NCI-H1436 treated with DMSO at 0.1 percent for 48 hours (cell line): ENCODE measurements around the gene LHFPL2.

Experiments
- DNase-seq: peaks from one replicate; lab custom pipeline; 2025; lab: John Stamatoyannopoulos, UW

Gene LHFPL2

DNA sequence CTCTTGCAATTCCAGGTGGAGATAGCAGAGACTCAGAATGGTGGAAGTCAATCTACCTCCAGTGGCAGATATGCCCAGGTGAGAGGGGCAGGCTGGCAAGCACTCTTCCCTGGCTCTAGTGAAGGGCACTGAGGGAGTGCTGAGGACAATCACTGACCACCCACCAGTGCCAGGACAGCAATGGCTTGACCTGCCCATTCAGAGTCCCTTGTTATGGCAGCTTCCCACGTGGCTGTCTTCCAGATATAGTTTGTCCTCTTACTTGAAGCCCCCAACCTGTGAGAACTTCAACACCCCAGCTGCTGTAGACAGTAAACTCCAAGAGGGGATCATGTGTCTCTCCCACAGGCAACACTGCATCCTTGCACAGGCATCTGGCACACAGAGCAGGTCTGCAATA is 104.7 kb downstream of the LHFPL2 start:
- no peak for DNase-seq

DNA sequence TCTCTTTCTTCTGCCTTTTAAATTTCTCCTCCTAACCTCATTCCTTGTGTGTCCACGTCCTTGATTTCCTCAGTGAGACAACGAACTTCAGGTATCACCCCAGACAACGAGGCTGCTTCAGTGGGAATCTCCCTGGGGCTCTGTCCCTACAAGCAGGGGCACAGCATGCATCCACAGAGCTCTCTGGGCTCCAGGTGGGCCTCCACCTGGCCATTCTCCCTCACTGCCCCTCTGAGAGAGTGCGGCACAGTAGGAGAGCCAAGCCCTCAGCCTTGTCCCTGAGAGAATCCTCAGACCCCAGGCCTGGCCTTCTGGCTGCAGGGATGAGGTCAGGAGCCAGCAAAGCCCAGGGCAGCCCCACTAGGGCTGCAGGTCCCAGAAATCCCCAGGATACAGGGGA is 105.3 kb downstream of the LHFPL2 start:
- DNase-seq = no peak

DNA sequence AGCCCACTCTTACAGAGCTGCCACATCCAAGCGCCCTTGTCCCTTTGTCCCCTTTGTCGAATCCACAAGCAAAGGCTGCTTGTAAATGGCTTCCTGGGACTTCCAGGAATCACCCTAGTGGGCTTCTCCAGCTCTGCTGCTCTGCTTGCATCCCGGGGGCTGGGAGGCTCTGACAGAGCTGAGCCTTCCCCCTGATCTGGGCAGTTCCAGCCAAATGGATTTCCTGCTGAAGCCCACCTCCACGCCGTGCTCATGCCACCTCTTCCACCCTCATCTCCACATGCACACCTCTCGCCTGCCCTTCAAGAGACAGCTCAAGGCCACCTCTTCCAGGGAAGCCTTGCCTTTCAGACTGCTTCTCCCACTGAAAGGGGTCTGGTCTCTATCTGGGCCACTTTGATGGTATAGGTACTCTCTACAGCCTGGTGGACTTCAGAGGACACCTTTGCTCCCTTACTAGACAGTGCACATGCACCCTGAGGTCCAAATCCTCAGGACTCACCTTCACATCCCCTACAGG is 106.2 kb downstream of the LHFPL2 start:
- no peak for DNase-seq

DNA sequence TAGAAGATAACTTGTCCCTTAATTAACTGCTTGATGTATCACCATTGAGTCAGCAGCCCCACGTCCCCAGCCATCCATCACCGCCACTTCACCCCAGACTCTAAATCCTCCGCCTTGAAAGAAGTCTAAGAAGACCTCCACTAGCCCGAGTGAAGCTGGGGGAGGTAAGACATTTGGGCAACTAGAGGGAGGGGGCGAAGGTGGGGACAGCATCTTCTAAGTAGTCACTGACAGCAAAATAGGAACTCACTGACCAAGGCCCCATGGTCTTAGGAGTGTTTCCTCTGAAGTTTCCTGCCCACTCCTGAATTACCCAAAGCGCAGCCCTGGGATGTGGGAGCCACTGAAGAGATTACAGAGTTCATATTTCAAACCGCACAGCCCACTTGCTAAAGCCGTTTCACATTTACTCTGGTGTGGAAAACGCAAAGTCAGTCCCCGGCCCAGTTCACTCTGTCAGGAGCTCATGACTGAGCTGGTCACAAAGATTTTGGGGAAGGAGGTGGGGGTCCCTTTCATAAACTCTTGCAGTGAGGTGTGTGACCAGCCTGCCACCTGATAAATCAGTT is 107.4 kb downstream of the LHFPL2 start:
- no peak for DNase-seq

DNA sequence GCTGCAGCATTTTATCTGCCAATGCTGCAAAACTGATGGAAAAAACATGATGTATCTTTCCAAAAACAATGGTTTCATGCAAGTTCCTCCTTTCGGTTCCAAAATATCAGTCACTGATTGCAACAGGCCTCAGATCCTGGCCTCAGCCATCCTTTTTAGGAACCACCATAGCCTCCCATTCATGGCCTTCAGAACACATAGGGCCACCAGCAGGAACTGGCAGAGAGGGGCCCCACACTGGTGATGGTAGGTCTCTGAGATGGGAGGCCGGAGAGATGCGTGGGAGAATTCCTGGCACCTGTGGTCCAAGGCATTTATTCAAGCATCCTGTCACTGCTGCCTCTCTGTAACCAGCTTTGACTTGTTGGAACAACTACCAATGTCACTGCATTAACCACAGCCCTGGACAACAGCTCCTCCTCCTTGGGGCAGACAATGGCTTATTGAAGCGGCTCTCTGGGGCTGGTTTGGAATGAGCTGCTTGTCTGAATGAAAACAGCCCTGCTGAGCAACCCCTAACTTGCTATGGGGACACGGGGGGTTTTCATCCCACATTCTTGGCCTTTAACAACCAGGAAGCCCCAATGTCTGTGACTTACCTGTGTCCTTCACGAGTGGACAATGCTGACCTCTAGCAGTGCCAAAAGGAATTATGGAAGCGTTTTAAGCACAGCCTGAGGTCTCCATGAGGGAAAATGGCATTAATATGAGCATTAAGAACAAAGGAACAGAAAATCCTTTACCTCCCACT is 108.1 kb downstream of the LHFPL2 start:
- DNase-seq = no peak

DNA sequence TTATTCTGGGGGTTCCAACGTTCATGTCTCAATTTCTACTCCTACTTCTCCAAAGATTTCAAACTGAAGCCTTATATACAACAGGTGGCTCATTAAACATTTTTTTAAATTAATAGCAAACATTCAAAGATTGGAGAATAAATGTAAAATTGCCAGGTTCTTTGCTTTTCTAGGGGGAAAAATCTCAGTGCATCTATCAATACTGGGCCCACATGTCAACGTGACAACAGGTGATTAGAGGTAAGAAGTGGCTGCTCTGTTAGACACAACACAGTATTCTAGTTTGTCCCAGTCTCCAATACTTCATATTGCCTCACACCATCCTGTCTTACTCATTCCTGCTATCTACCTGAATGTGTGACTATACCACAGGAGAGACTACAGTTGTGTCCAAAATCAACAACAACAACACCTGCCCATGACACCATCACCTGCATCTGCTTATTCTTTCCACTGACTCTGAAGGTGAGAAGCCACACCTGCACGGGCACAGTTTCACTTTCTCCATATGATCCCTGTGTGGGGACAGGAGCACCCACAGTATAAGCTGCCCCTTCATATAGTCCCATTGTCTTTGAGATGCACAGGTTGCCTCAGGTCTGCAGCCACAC is 110.2 kb downstream of the LHFPL2 start:
- no peak for DNase-seq

DNA sequence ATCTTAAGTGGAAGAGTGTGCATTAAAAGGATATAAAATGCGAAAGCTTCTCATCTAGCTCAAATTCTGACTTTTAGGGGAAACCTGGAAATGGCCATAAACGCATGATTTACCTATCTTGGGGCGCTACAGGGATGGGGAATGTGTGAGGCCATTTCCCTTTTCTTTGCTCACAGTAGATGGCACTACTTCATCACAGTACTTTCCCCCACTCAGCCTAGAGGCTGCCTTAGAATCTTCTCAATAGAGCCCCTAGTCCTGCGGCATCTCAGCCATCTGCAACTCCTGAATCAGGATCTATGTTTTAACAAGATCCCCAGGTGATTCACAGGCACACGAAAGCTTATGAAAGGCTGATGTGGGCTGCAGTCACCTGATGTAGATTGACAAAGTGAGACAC is 110.8 kb downstream of the LHFPL2 start:
- DNase-seq = no peak

DNA sequence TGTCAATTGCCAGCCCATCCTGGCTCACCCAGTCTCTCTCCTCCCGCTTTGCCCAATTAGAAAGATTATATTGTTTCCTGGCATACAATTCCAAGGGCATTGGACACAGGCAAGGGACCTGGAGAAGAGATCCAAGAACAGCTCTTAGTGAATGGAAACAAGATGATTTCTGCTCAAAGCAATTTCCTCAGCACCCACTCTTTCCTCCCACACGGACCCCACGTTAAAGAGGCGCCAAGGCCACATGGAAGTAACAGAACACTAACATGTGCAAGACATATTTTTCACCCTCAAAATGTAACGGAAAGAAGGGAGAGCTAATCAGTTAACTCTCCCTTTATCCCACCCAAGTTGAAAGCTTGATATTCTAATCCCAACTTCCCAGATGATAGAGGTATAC is 111.2 kb downstream of the LHFPL2 start:
- no peak for DNase-seq

DNA sequence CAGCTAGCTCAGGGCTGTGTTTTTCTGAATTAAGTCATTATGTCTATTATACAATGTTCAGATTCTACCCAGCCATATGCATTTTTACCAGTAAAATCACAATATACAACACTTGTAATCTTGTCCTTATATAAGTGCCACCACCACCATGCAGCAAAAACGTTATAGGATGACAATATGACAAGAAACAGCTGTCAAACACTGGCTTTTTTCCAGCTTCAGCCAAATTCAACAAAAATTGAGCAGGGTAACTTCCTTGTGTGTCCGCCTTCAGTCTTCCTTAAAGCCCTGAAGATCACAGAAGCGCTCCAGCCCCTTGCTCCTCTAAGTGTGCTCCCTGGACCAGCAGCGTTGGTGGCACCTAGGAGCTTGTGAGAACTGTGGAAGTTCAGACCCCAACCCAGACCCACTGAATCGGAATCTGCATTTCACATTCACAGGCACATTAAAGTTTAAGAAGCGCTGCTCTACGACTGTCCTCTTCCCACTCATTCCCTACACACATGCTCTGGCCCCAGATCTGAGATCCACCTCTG is 111.8 kb downstream of the LHFPL2 start:
- no peak for DNase-seq

DNA sequence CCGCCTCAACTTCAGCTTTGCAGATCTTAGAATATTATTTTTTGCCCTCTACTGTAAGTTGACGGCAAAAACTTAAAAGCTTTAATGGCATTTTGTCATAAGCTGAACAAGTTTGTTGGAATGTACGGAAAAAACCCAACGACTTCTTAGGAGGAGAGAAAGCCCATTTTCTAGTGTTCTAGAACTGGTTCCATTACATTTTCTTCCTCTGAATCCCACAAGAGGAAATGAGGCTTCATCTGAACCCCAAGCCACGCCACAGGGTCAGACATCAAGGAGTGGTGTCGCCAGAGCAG is 113.7 kb downstream of the LHFPL2 start:
- DNase-seq = no peak

DNA sequence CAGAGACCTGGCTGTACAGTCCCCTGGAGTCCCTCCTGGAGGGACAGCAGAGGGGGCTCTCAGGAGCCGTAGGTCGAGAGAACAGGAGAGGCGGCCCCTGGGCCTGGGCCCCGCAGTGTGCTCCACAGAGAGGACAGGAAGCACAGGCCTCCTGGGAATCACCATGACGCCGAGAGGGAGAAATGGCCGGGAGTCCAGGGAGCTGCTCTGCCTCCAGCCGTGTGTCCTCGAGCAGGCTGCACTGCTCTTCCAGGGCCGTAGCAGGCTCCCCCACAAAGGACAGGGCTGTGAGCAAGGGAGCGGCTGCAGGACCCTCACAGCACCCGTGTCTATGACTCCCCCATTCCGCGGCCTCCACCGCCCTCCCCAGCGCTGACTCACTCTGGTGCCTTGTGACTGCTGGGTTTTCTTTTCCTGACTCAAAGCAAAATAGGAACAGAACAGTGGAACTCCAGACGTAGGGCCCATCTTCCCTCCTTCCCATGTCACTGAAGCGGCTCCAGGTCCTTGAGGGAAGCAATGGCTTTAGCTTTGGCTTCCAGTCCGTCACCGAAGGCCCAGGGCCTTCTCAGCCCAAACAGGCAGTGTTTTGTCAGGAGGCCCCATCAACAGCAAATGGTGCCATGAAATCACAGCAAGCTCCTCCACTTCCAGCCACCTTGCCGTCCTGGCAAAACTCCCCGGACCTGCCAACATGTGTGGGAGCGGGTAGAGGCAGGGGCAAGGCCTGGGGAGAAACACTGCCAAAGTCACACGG is 114.2 kb downstream of the LHFPL2 start:
- DNase-seq = no peak

DNA sequence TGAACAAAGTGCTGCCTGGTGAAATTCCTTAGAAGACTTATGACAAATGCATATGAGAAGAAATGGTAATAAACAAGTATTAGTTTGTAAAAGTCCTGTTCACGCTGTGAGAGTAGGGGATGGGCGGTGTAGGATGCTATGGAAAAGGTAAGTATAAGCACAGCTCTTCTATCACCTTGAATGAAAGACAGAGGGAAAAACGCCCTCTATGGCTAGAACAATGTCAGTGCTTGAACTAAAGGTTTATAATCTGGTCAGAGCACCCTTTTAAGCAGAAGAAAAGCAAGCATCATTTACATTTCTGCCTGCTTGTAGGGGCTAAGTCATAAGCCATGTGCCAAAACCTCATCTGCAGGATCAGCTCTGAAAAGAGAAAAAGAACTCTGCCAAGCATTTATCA is 115.2 kb downstream of the LHFPL2 start:
- no peak for DNase-seq

DNA sequence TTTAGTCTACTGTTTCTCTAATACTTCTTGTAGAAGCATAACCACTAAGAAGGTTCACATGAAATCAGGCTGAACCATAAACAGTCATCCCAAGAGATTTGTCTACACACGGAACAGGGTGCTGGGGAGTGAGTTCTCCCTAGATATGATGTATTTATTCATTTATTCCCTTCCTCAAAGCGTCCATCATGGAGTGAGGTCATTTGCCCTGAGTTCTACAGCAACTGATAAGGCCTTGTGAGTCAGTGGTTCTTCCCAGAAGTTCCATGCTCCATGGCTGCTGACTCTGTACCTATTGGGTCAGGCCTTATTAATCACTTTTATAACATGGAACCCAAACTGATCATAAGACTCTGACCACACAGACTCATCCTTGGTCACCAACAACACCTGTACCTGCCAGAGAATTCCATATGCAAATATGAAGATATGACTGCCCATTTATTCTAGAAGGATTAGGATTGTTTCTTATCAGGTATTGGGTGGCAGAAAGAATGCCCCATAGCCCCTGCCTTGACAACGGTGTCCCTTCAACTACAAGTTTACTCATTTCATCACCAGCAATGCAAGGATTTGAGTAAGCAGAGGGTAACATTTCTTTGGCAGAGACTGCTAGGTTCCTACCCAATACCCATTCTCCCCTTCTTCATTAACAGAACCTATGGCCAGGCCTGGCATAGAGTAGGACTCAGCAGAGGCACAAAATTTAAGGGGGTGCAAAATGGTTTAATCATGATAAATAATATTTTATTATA is 118.1 kb downstream of the LHFPL2 start:
- DNase-seq = no peak

DNA sequence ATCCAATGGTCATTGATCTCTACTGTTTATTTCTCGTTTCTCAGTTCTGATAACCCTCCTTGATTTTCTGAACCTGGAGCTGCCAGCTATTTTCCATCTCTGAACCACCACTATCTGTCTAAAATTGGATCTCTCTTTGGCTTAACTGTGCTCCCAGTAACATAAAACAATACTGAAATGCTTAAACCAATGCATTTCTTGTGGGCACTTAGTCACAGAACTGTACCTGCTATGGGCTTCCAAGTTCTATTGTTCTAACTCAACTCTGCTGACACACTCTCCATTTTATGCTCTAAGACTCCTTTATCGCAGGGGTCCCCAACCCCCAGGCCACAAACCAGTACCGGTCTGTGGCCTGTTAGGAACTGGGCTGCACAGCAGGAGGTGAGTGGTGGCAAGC is 120.6 kb downstream of the LHFPL2 start:
- DNase-seq = no peak

DNA sequence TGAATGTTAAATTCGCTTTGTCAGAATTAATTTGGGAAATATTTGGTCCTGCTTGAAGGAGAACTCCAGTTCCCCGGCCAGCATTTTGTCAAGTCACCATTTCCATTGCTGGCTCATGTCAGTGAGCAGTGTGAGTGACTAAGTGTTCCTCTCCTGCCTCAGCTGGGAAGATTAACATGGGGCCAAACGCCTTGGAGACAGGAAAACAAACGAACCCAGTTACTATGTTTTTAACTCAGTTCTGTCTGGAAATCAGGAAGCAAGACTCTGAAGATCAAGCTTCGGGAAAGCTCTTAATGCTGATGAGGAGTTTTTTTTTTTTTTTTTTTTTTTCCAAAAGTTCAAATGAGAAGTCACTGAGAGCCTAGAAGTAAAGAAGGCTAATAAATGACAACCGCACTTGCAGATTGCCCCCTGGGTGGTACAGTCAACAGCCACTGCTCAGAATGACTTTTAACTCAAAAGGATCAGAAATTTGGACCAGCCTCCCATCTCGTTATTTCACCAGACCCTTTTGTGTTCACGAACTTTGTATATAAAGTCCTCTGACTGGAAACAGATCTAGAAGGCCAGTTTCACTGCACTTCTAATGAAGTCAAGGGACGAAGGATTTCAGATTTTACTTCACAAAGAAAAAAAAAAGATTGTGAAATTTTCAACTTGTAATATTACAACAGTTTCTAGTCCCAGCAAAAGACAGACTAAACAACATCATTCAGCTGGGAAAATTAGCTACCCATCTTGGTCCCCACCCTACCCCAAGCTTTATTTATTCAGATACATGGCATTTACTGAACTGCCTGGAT is 121.3 kb downstream of the LHFPL2 start:
- no peak for DNase-seq

DNA sequence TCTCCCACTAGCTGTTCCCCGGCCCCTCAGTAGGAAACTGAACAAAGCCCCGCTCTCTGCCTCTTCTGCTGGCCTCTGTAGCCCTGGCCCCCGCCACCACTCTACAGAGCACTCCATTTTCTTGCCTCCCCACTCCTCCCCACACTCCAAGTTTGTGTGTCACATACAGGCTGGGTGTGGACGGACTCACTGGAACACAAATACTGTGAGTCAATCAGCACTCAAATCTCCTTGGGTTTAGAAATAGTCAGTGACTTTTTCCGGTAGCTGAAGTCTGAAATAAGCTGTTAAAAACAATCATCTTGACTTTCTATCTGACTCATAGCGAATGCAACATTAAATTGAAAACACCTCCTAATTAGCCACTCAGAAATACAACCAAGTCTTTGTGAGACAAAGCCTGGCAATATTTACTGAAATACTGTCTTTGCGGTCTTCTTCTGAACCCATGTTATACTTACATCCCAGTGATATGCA is 122.5 kb downstream of the LHFPL2 start:
- DNase-seq = no peak

DNA sequence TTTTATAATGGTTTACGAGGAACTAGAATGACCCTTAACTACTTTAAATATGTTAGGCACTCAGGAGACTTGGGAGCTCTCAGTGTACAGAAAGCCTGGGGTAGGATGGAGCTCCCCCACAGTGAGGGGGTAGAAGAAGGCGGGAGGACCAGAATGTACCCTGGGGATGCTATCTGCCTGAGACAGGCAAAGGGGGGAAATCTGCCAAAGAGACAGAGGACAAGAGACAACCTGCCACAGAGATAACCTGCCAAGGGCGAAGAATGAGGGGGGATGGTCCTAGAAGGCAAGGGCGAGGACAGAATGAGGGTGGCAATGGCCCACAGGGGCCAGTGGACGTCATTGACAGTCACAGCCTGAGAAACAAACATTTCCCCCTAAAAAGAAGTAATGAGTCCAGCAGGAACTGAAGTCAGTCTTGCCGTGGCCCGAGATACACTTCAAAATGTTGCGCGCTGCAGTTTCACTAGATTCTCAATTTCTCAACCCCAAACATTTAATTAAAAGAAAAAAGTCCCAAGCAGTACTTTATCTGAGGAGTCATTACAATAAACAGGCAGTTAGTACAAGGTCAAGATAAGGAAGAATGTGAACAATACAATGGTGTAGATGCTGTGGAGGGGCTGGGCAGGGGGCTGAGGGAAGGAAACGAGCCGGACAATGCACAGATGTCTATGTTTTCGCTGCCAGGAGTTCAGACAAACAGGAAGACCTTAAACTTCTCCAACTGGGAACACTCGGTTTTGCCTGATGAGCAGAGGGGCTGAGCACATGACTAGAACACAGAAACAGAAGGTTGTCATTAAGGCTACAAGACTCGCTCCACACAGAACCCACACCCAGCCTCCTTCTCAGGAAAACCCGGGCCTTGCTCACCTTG is 125.0 kb downstream of the LHFPL2 start:
- DNase-seq = no peak

DNA sequence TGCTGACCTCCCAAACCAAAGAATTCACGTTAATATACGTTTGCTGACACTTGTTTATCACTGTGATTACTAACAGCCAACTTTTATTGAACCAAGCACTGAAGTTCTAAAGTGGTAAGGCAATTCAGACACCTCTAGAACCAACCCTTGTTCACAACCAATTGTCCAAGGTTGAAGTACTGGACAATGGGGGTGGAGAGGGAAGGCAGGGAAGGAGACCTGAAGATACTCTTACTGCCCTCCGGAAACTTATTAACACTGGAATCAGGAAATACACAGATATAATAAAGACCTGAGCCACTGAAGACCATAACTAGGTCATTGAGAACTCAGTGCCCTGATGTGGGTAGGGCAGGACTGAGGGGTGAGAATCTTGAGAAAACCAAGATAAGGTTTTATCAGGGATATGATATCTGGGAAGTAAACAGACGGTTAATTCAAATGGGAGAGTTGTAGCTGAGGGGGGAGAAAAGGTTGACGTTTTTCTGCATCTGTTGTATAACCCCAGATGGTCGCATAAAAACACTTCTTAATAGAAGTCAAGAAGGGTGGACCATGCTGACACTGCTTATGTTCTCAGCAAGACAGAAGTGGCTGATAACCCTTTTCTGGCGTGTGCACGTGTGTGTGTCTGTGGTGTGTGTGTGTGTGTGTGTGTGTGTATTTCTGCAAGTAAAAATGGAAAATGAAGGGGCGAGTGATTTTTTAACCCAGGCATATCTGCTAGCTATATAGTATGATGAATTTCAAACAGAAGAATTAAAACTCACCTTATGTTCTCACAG is 125.9 kb downstream of the LHFPL2 start:
- DNase-seq = no peak

DNA sequence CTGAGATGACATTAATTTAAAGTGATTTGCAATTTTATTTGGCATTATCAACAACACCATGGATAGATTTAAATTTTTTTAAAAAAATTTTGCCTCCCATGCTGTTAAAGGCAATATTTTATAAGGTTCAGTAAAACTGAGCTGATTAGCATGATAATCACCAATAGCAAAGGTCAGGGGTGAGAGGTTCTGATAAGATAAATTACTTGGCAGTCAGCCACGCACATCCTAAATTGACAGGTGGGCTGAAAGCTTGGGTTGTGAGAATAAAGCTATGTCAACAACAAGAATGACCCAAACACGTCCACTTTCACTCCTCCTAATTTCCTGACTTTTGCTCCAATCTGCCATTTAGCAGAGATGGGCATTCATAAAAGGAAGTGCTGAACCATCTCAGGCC is 127.1 kb downstream of the LHFPL2 start:
- no peak for DNase-seq
